Bone marrow (tissue), 2 donors: ENCODE data around the gene AP2S1.
A peak's percentile ranks its signal among the peaks of the same experiment; 100 is the strongest.
"Not testable (repeated sequence)": the region's sequence is repeated elsewhere in the genome, so short reads cannot be mapped to it uniquely, and the experiment has no call there.

Experiments
- DNase-seq, 2 donors: peaks; one replicate each; lab custom pipeline; 2025; lab: John Stamatoyannopoulos, UW

Gene AP2S1

DNA sequence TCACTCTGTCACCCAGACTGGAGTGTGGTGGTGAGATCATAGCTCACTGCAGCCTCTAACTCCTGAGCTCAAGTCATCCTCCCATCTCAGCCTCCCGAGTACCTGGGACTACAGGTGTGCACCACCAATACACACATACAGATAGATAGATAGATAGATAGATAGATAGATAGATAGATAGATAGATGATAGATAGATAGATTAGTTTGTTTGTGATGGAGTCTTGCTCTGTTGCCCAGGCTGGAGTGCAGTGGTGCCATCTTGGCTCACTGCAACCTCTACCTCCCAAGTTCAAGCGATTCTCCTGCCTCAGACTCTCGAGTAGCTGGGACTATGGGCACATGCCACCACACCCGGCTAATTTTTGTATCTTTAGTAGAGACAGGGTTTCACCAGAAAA is 46.2 kb downstream of the AP2S1 start:
- DNase-seq: not testable (repeated sequence)

DNA sequence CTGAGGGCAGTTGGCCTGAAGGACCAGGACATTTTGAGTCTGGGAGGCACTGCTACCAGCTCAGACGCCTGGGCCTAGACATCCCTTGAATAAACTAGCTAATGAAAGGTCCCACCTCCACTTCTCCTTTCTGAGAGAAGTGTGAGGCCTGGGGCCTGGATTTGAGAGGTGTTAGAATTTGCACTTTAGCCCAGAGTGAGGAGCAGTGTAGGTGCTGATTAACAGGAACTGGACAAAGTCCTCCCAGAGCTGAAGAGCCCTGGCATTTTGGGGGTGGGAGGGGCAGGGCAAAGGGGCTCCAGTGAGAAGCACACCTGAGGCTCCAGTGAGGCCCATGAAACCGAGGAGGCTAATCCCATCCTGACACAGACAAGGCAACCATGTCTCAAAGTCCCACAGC is 47.1 kb downstream of the AP2S1 start:
- DNase-seq: no peak

DNA sequence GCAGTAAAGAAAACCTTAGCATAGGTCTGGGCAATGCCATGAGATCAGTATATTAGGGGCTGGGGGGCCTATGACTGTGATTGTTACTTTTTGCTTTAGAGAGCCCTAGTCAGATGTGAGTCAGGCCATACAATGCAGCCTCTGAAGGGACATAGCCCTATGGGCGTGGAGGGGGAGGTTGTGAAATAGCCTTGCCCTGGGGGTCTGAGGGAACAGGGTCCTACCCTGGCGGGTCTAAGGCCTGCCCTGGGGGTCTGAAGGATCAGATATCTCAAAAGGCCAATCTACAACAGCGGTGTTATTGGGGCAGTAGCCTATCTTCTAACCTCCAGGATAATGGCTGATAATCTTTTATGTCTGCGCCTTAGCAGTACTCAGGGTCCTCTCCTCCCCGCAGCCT is 48.5 kb downstream of the AP2S1 start:
- DNase-seq: no peak

DNA sequence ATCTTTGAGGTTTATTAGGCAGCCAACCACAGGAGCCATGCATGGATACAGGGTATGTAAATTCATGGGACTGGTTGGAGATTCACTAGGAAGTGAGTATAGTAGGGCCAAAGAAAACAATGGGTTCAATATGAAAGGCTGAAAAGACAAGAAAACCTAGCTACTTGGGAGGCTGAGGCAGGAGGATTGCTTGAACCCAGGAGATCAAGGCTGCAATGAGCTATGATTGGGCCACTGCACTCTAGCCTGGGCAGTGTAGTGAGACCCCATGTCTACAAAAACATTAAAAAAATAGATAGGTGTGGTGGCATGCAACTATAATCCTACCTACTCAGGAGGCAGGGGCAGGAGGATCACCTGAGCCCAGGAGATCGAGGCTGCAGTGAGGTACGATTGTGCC is 51.9 kb downstream of the AP2S1 start:
- DNase-seq: no peak

DNA sequence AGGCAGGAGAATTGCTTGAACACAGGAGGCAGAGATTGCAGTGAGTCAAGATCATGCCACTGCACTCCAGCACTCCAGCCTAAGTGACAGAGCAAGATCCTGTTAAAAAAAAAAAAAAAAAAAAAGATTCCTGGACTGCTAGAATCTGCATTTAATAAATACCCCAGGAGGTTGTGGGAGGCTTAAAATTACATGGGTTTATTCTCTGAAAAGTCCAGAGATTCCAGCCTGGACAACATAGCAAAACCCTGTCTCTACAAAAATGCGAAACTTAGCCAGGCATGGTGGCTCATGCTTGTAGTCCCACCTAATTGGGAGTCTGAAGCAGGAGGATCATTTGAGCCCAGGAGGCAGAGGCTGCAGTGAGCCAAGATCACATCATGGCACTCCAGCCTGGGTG is 52.8 kb downstream of the AP2S1 start:
- DNase-seq: no peak

DNA sequence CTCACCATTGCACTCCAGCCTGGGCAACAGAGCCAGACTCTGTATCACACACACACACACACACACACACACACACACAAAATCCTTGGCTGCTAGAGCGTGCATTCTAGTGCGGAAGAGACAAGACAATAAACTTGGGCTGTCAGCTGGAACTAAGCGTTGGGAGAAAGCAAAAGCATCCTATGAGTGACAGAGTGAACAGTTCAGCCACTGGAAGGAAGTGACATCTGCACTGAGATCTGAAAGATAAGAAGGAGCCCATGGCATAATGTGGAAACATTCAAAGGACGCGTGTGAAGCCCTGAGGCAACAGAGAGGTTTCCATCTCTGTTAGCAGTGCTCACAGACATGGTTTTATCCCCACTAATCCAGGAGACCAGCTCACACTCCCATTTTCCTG is 58.7 kb downstream of the AP2S1 start:
- DNase-seq: peak in 1 of 2 donors; percentile 96

DNA sequence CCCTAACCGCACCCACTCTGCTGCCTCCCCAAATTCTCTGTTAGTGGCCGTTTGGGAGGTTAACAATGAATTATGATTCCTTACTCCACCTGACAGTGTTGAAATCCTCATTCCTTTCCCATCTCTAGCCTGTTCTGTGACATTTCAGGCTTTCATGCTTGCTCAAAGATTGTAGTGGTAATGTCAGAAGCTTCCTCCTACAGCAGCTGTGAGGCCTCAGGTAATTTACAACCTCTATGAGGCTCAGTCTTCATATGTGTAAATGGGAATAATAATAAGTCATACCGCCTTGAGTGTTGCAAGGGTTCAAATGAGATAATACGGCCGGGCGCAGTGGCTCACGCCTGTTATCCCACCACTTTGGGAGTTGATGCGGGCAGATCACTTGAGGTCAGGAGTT is 61.3 kb downstream of the AP2S1 start:
- no peak for DNase-seq

DNA sequence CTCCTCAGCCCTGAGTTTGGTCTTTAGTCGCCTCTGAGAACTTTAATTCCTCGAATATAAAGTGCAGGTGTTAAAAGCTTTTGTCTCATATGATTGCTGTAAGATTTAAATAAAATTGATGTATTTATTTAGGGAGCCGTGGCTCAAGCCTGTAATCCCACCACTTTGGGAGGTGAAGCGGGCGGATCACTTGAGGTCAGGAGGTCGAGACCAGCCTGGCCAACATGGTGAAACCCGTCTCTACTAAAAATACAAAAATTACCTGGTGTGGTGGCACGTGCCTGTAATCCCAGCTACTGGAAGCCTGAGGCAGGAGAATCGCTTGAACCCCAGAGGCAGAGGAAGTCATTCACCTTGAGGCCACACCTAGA is 61.7 kb downstream of the AP2S1 start:
- no peak for DNase-seq

DNA sequence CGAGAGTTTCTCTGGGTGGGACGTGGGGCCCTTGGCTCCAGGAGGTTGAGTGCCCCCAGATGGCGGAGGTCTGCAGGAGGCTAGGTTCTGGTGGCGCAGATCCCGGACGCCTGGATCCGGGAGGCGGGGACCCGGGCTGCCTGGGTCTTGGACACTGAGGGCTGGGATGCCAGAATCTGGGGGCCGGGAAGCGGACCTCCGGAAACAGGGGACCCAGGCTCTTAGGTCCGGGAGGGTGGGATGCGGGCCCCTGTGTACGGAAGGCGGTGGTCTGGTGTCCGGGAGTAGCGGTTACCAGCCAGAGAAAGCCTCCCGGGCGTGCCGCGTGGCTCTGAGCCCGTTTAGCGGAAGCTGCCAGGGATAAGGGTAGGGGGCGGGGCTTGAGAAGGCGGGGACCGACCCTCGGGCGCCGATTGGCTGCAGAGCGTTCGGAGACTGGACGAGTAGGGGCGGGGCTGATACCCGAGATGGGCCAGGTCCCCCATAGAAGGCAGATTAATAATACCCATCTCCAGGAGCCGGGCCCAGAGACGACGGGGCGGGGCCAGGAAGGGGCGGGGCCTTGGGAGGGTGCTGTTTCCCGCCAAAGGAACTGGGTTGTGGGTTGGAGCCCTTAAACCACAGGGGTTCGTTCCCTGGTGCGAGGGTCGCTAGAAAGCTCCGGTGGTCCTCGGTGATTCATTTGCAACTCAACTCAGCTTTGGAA is 62.2 kb downstream of the AP2S1 start, which contains the start of gene SLC1A5:
SLC1A5 (minus strand) TSS at position 333 of the 706 bp plus-strand sequence. CDS start 629 bp downstream, outside the sequence.
- DNase-seq: peak; percentile 86 to 92
